Mesothelial cell of epicardium (in vitro differentiated cells): Measurements from ENCODE around the gene FAM210A. TPM values are rescaled to one million over a fixed set of nuclear protein-coding genes. Genes with fewer than 3 reads are reported as not detected.

ENCODE experiments used
- DNase-seq, 2 experiments: peaks; one replicate each; pipeline ENCODE4 v3.0.0; 2021; ENCODE audit warnings: low spot score in 2 of 2; ENCODE audit not compliant: unreplicated experiment in 2 of 2
- H3K27ac Mint-ChIP-seq: 2 replicates; pipeline ENCODE4 v1.8.0; 2021; ENCODE audit warnings: mixed read lengths
- H3K27me3 Mint-ChIP-seq: 2 replicates; pipeline ENCODE4 v1.8.0; 2021; ENCODE audit warnings: low read depth, mixed read lengths
- H3K36me3 Mint-ChIP-seq: 2 replicates; pipeline ENCODE4 v1.8.0; 2021; ENCODE audit warnings: mixed read lengths
- H3K4me1 Mint-ChIP-seq: 2 replicates; pipeline ENCODE4 v1.8.0; 2021; ENCODE audit warnings: mixed read lengths
- H3K4me3 Mint-ChIP-seq: 2 replicates; pipeline ENCODE4 v1.8.0; 2021; ENCODE audit warnings: mild to moderate bottlenecking, moderate library complexity, mixed read lengths
- H3K9me3 Mint-ChIP-seq: 2 replicates; pipeline ENCODE4 v1.8.0; 2021; ENCODE audit warnings: mixed read lengths
- total RNA-seq: library from RNA; stranded (reverse); gene quantifications from 3 replicates; pipeline ENCODE4 v1.2.1, GENCODE V29; 2021
- TF ChIP-seq, protein P1 (sequence below): fragments of 200-600 bp; sonication (generic); IDR thresholded peaks from one replicate; pipeline ENCODE4 v1.5.0; 2021; ENCODE audit warnings: antibody characterized with exemption; ENCODE audit not compliant: unreplicated experiment

The FAM210A gene
- total RNA-seq, 1 donor from 2014 or later: 16.6 TPM

DNA sequence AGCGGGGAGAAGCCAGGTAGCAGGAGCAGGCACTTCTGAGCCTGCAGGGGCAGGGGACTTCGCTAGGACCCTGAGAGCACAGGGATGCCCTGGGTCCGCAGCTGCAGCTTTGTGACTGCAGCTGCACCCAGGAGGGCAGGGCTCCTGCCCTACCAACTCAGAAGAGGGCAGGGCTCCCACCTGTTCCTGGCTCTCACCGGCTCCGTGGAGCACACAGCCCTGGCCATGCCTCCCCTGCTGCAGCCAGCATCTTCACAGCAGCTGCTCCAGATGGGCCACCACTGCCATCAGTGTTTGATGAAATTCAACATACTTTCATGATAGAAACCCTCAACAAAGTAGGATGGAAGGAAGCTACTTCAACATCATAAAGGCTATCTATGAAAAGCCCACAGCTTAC lies 92.7 kb downstream of the FAM210A start:
- H3K27ac Mint-ChIP-seq: no peak overlapping the region

DNA sequence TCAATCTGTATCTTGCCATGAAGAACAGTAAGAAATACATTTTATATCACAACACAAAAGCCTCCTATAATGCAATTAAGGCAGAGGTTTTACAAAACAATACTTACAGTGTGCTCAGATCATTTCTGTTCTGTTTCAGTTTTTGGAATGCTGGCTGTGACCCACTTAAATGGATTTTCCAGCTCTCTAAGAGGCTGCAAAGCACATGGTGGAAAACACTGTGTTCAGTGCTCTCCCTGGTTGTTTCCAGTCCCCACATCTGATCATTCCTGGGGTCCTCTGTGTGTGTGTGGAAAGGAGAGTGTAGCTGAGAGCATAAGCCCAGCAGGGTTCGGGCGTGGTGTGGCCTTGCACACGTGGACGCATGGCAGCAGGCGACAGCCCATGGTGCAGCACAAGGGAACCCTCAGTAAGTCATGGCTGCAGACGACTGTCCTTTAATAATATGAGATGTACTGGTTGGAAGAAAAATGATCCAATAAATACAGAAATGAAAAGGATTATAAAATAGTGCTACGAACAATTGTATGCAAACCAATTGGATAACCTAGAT lies 95.6 kb downstream of the FAM210A start:
- peaks cover 4% of the 10 kb centered on the region for H3K4me1 Mint-ChIP-seq
- H3K36me3 Mint-ChIP-seq: no peaks in the 10 kb centered on the region
- TF ChIP-seq, protein P1, sequence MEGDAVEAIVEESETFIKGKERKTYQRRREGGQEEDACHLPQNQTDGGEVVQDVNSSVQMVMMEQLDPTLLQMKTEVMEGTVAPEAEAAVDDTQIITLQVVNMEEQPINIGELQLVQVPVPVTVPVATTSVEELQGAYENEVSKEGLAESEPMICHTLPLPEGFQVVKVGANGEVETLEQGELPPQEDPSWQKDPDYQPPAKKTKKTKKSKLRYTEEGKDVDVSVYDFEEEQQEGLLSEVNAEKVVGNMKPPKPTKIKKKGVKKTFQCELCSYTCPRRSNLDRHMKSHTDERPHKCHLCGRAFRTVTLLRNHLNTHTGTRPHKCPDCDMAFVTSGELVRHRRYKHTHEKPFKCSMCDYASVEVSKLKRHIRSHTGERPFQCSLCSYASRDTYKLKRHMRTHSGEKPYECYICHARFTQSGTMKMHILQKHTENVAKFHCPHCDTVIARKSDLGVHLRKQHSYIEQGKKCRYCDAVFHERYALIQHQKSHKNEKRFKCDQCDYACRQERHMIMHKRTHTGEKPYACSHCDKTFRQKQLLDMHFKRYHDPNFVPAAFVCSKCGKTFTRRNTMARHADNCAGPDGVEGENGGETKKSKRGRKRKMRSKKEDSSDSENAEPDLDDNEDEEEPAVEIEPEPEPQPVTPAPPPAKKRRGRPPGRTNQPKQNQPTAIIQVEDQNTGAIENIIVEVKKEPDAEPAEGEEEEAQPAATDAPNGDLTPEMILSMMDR: no peak
- peaks cover 6% of the 10 kb centered on the region for H3K9me3 Mint-ChIP-seq
- H3K4me3 Mint-ChIP-seq: no peak overlapping the region
- no peak overlapping the region for H3K27ac Mint-ChIP-seq
- no peak for DNase-seq
- no peaks in the 10 kb centered on the region for H3K27me3 Mint-ChIP-seq

More for the DNA sequence above, 92.7 kb downstream of the FAM210A start:
- no peaks in the 10 kb centered on the region for H3K27me3 Mint-ChIP-seq
- peaks cover 4% of the 10 kb centered on the region for H3K4me1 Mint-ChIP-seq
- no peaks in the 10 kb centered on the region for H3K36me3 Mint-ChIP-seq
- no peak overlapping the region for H3K4me3 Mint-ChIP-seq
- DNase-seq: no peak
- peaks cover 6% of the 10 kb centered on the region for H3K9me3 Mint-ChIP-seq
- TF ChIP-seq, protein P1: no peak

DNA sequence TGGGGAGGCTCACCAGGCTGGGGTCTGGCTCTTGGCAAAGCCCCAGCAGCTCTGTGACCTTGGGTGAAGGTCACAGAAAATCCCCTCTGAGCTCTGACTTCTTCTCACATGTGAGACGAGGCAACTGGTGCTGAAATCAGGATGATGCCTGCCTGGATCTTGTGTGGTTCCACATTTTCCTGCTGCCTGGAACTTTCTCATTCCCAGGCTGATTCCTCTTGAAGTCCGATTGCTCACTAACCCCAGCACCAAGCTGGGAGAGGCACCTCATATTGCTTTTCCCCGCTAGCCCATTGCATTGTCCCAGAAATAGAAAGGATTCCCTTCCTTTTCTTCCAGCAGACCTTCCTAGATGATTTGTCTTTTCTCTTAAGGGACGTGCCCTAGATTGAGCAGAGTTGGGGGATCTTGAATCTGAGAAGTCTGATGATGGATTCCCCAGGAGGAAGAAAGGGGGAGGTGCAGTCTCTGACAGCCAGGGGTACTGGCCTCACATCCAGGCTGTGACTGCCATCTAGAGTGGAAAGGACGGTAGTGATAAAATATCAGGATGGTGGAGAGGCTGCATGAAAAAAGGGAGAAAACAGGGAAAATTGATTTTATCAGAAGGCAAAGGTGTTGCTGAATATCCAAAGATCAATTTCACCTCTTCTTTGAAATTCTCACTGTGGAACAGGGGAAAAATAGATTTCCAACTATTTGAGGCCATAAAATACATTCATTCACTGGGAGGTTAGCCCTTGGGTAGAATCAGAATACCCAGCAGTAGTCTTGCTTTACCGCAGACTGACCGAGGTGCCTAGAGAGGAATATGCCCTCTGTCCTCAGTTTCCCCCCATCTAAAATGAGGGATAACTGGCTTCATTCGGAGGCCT lies 96.3 kb downstream of the FAM210A start:
- TF ChIP-seq, protein P1: peak; percentile 53
- Mint-ChIP-seq H3K36me3 (no peaks in the 10 kb centered on the region), H3K4me3 (no peak overlapping the region), H3K27ac (no peak overlapping the region), H3K4me1 (peaks cover 4% of the 10 kb centered on the region), H3K9me3 (peaks cover 6% of the 10 kb centered on the region), H3K27me3 (no peaks in the 10 kb centered on the region)
- peak in 1 of 2 experiments; percentile 57 for DNase-seq

DNA sequence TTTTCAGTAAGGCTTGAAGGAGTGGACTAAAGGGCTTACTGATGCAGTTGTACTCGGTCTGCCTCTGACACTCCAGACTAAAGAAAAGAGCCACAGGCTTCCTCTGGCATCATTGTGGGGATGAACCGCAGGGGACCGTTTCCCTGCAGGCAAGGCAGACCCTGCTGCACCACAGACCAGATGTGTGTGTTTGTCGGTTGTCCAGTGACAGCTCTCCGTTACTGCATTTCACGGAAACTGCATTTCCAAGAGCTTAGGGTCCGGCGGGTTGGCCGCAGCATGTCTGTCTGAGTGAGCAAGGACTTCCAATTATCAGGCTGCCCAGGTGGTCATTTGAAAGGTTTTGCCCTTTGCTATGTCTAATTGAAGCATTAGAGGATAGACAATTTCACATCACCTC lies 98.1 kb downstream of the FAM210A start:
- Mint-ChIP-seq H3K36me3 (no peaks in the 10 kb centered on the region), H3K4me3 (no peak overlapping the region)
- TF ChIP-seq, protein P1: no peak

DNA sequence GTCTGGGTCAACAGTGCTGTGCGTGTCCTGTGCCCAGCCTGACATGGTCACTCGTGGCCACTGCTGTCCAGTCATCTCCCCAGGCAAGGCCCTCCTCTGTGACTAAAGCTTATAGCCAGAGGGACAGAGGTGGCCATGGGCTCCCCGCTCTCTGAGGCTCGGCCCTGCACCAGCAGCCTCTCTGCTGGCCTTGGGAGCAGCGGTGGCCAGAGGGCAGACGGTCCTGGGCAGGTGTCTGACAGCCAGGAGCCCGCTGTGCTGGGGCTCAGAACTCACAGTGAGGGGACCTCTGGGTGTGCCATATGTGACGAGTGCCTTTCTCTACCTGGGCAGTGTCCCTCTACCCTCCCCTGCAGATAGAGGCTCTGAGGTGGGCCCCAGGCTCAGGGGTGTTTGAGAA lies 98.7 kb downstream of the FAM210A start:
- no peaks in the 10 kb centered on the region for H3K9me3 Mint-ChIP-seq
- no peaks in the 10 kb centered on the region for H3K27me3 Mint-ChIP-seq
- no peak overlapping the region for H3K4me3 Mint-ChIP-seq
- TF ChIP-seq, protein P1: no peak
- H3K27ac Mint-ChIP-seq: no peak overlapping the region
- no peak for DNase-seq
- no peaks in the 10 kb centered on the region for H3K36me3 Mint-ChIP-seq
- peaks cover 4% of the 10 kb centered on the region for H3K4me1 Mint-ChIP-seq

More for the DNA sequence above, 98.1 kb downstream of the FAM210A start:
- no peak for DNase-seq
- no peaks in the 10 kb centered on the region for H3K27me3 Mint-ChIP-seq
- no peaks in the 10 kb centered on the region for H3K9me3 Mint-ChIP-seq
- peaks cover 4% of the 10 kb centered on the region for H3K4me1 Mint-ChIP-seq
- H3K27ac Mint-ChIP-seq: no peak overlapping the region
